ENCODE measurements around the gene TMEM53.

- TF ChIP-seq RFX5 (IDR thresholded peaks at IDR 0.05; ENCODE audit: low read length) (no peak), CTCF (IDR thresholded peaks at IDR 0.05) (no peak), YY1 (IDR thresholded peaks at IDR 0.05; ENCODE audit: low read depth) (no peak), MAX (IDR thresholded peaks at IDR 0.05; ENCODE audit: low read depth) (no peak), REST (IDR thresholded peaks at IDR 0.05; ENCODE audit: low read depth, low read length) (no peak), NFIC (IDR thresholded peaks at IDR 0.05; ENCODE audit: borderline replicate concordance) (no peak), EZH2phosphoT487 (IDR thresholded peaks at IDR 0.05; ENCODE audit: borderline replicate concordance, low read depth) (no peak), EP300 (IDR thresholded peaks at IDR 0.05; ENCODE audit: borderline replicate concordance in 1 of 2, low read depth in 1 of 2, low read length in 1 of 2) (no peak), MEF2A (IDR thresholded peaks at IDR 0.05; ENCODE audit: borderline replicate concordance, low read depth) (no peak), RAD21 (IDR thresholded peaks at IDR 0.05; ENCODE audit: low read length) (no peak)
Measured at GRCh38 chr1:44631333-44631646, 43.0 kb downstream of the TMEM53 start.
